T-helper 2 cell treated with Interferon-gamma antibody and Interleukin-4, amounts not matched to agents 5 μg/mL and 100 μg/mL, for 36 hours (primary cell): Measurements from ENCODE around the gene STEEP1.

Experiments used
- DNase-seq: peaks from one replicate; pipeline ENCODE4 v3.0.0; 2021; ENCODE audit warnings: low spot score
- H3K27ac Mint-ChIP-seq: one replicate; pipeline ENCODE4 v1.8.0; 2021; ENCODE audit warnings: mild to moderate bottlenecking, mixed read lengths
- H3K27me3 Mint-ChIP-seq: one replicate; pipeline ENCODE4 v1.8.0; 2021; ENCODE audit warnings: low read depth, mixed read lengths
- H3K36me3 Mint-ChIP-seq: one replicate; pipeline ENCODE4 v1.8.0; 2021; ENCODE audit warnings: low read depth, mixed read lengths
- H3K4me1 Mint-ChIP-seq: one replicate; pipeline ENCODE4 v1.8.0; 2021; ENCODE audit warnings: low read depth, mixed read lengths
- H3K4me3 Mint-ChIP-seq: one replicate; pipeline ENCODE4 v1.8.0; 2022; ENCODE audit warnings: mild to moderate bottlenecking, moderate library complexity, mixed read lengths
- H3K9me3 Mint-ChIP-seq: one replicate; pipeline ENCODE4 v1.8.0; 2021; ENCODE audit warnings: mixed read lengths

STEEP1 gene

GRCh38 chrX:119565107-119565663 is at the start of gene STEEP1:
STEEP1 (minus strand) TSS chrX:119565409; CDS start chrX:119565355, 54 bp downstream.
- Mint-ChIP-seq H3K27me3 (no peaks in the 10 kb centered on the region), H3K4me3 (peak within 1 kb of the TSS; percentile 95), H3K27ac (peak within 1 kb of the TSS; percentile 89), H3K9me3 (no peaks in the 10 kb centered on the region), H3K4me1 (peaks cover 9% of the 10 kb centered on the region), H3K36me3 (no peaks in the 10 kb centered on the region)
- DNase-seq = peak; percentile 84

GRCh38 chrX:119614776-119615175 is 49.6 kb upstream of the STEEP1 start:
- peaks cover 8% of the 10 kb centered on the region for H3K36me3 Mint-ChIP-seq
- no peaks in the 10 kb centered on the region for H3K9me3 Mint-ChIP-seq
- H3K27ac Mint-ChIP-seq = no peak overlapping the region
- H3K27me3 Mint-ChIP-seq = no peaks in the 10 kb centered on the region
- H3K4me3 Mint-ChIP-seq = no peak overlapping the region
- H3K4me1 Mint-ChIP-seq = peaks cover 2% of the 10 kb centered on the region
- no peak for DNase-seq

- H3K4me1 Mint-ChIP-seq = peaks cover 15% of the 10 kb centered on the region
- H3K9me3 Mint-ChIP-seq = no peaks in the 10 kb centered on the region
- DNase-seq = no peak
- no peaks in the 10 kb centered on the region for H3K27me3 Mint-ChIP-seq
- peak overlapping the region; percentile 97 for H3K27ac Mint-ChIP-seq
- H3K4me3 Mint-ChIP-seq = peak overlapping the region; percentile 92
- peaks cover 2% of the 10 kb centered on the region for H3K36me3 Mint-ChIP-seq
These were observed 41.8 kb upstream of the STEEP1 start for GRCh38 chrX:119607018-119607389.

- peak; percentile 85 for DNase-seq
- Mint-ChIP-seq H3K9me3 (no peaks in the 10 kb centered on the region), H3K36me3 (peaks cover 4% of the 10 kb centered on the region), H3K27ac (peak within 1 kb of the TSS; percentile 97), H3K27me3 (no peaks in the 10 kb centered on the region), H3K4me1 (peaks cover 15% of the 10 kb centered on the region), H3K4me3 (peak within 1 kb of the TSS; percentile 99)
These were observed 41.2 kb upstream of the STEEP1 start, which contains the start of gene NKRF for GRCh38 chrX:119606280-119607017. NKRF (minus strand) TSS chrX:119606424.

- DNase-seq = peak; percentile 13
- no peaks in the 10 kb centered on the region for H3K27me3 Mint-ChIP-seq
These were observed 40.5 kb upstream of the STEEP1 start for GRCh38 chrX:119605464-119606279.

GRCh38 chrX:119604766-119605463 is 39.7 kb upstream of the STEEP1 start:
- no peaks in the 10 kb centered on the region for H3K9me3 Mint-ChIP-seq
- no peaks in the 10 kb centered on the region for H3K27me3 Mint-ChIP-seq
- peaks cover 13% of the 10 kb centered on the region for H3K4me1 Mint-ChIP-seq
- H3K27ac Mint-ChIP-seq = peak overlapping the region; percentile 93
- no peak for DNase-seq
- H3K36me3 Mint-ChIP-seq = peaks cover 4% of the 10 kb centered on the region
- peak overlapping the region; percentile 99 for H3K4me3 Mint-ChIP-seq

More at GRCh38 chrX:119605464-119606279, 40.5 kb upstream of the STEEP1 start:
- Mint-ChIP-seq H3K27ac (peak overlapping the region; percentile 97), H3K4me1 (peaks cover 15% of the 10 kb centered on the region), H3K9me3 (no peaks in the 10 kb centered on the region), H3K36me3 (peaks cover 4% of the 10 kb centered on the region), H3K4me3 (peak overlapping the region; percentile 99)

- Mint-ChIP-seq H3K27me3 (no peaks in the 10 kb centered on the region), H3K4me3 (no peak overlapping the region), H3K9me3 (no peaks in the 10 kb centered on the region), H3K27ac (no peak overlapping the region), H3K36me3 (peaks cover 9% of the 10 kb centered on the region), H3K4me1 (peaks cover 13% of the 10 kb centered on the region)
- no peak for DNase-seq
These were observed 37.6 kb upstream of the STEEP1 start for GRCh38 chrX:119602701-119603255.

- peaks cover 15% of the 10 kb centered on the region for H3K36me3 Mint-ChIP-seq
- no peak overlapping the region for H3K27ac Mint-ChIP-seq
- H3K4me1 Mint-ChIP-seq = no peaks in the 10 kb centered on the region
- no peaks in the 10 kb centered on the region for H3K9me3 Mint-ChIP-seq
- no peak overlapping the region for H3K4me3 Mint-ChIP-seq
- DNase-seq = no peak
- no peaks in the 10 kb centered on the region for H3K27me3 Mint-ChIP-seq
These were observed 24.6 kb upstream of the STEEP1 start for GRCh38 chrX:119589810-119590209.

- Mint-ChIP-seq H3K4me1 (peaks cover 4% of the 10 kb centered on the region), H3K27me3 (no peaks in the 10 kb centered on the region), H3K36me3 (peaks cover 6% of the 10 kb centered on the region), H3K4me3 (no peak overlapping the region), H3K9me3 (no peaks in the 10 kb centered on the region), H3K27ac (no peak overlapping the region)
- no peak for DNase-seq
These were observed 18.3 kb upstream of the STEEP1 start for GRCh38 chrX:119583431-119584059.

GRCh38 chrX:119579414-119579813 is 14.2 kb upstream of the STEEP1 start:
- no peak overlapping the region for H3K27ac Mint-ChIP-seq
- H3K4me1 Mint-ChIP-seq = peaks cover 7% of the 10 kb centered on the region
- DNase-seq = no peak
- no peaks in the 10 kb centered on the region for H3K9me3 Mint-ChIP-seq
- H3K4me3 Mint-ChIP-seq = no peak overlapping the region
- H3K36me3 Mint-ChIP-seq = peaks cover 11% of the 10 kb centered on the region
- no peaks in the 10 kb centered on the region for H3K27me3 Mint-ChIP-seq

GRCh38 chrX:119574394-119575266 is 9.4 kb upstream of the STEEP1 start, which contains the start of gene UBE2A:
UBE2A (plus strand) TSS chrX:119574563; CDS start chrX:119574712, 149 bp downstream.
- Mint-ChIP-seq H3K4me3 (peak within 1 kb of the TSS; percentile 84), H3K36me3 (peaks cover 4% of the 10 kb centered on the region), H3K9me3 (no peaks in the 10 kb centered on the region), H3K27me3 (no peaks in the 10 kb centered on the region), H3K27ac (peak within 1 kb of the TSS; percentile 82), H3K4me1 (peaks cover 11% of the 10 kb centered on the region)
- peak; percentile 82 for DNase-seq

GRCh38 chrX:119573840-119574393 is 8.7 kb upstream of the STEEP1 start:
- H3K27me3 Mint-ChIP-seq = no peaks in the 10 kb centered on the region
- H3K4me1 Mint-ChIP-seq = peaks cover 11% of the 10 kb centered on the region
- H3K9me3 Mint-ChIP-seq = no peaks in the 10 kb centered on the region
- DNase-seq = no peak
- peak overlapping the region; percentile 82 for H3K27ac Mint-ChIP-seq
- peaks cover 4% of the 10 kb centered on the region for H3K36me3 Mint-ChIP-seq
- peak overlapping the region; percentile 84 for H3K4me3 Mint-ChIP-seq
